ENCODE measurements around the gene REPIN1.

DNA sequence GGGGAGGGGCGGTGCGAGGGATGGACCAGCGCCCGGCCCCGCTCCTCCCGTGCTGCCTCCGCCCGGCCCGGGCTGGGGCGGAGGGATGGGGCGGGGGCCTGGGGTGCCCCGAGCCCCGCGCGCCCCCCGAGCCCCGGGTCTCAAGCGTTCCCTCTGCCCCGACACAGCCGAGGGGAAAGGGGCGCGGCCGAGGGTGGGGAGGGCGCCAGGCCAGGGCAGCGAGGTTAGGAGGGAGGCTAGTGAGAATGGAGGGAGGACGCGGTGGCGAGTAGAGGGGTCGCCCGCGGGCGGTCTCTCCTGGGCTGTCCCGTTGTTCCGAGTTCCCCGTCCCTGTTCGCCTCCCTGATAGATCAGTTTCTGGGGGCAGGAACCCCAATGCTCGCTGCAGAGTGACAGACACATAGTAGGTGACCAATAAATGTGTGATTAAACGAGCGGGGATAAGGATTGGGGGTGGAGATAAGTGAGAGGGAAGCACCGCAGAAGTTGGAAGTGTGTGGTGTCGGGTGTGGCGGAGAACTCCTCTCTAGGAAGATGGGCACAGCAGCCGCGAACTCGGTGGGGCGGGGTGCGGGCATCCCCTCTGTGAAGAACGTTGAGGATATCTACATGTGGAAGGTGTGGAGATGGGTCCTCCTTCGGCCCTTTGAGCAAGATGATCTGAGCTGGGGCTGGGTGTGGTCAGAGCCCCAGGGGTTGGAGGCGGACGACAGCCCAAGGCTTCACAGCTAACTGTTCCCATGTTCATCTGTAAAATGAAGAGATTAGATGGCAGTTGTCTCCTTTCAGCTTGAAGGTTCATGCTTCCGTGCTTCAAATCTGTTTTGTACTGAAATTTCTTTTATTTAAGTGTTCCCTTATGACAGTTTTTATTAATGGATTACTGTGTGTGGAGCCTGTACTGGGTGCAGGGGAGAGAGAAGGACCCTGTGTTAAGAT, 11.1 kb downstream of the REPIN1 start:
- no peak for TF ChIP-seq EZH2phosphoT487 (IDR thresholded peaks at IDR 0.05; ENCODE audit: low read depth)
- no peak for TF ChIP-seq CTCF (IDR thresholded peaks at IDR 0.05; ENCODE audit: low read depth, low read length)

Measured in OCI-LY3 (cell line).